Globus pallidus (tissue), 1 donor: ENCODE results near the gene YBX1.
"Not testable (repeated sequence)": the region's sequence is repeated elsewhere in the genome, so short reads cannot be mapped to it uniquely, and the experiment has no call there.

Experiments used
- DNase-seq: peaks from one replicate; pipeline ENCODE4 v3.0.0-alpha.2; 2015; ENCODE audit warnings: low spot score

The YBX1 gene

GRCh38 chr1:42681741-42682483 lies at the start of gene YBX1:
Gene YBX1, plus strand, starts transcription at chr1:42682418. Its CDS starts 148 bp downstream, at chr1:42682566.
- DNase-seq = peak; percentile 98

GRCh38 chr1:42639116-42639515 lies 43.1 kb upstream of the YBX1 start:
- no peak for DNase-seq

GRCh38 chr1:42646056-42646455 lies 36.2 kb upstream of the YBX1 start:
- no peak for DNase-seq

- DNase-seq = no peak
Observed at GRCh38 chr1:42657201-42657600, 25.0 kb upstream of the YBX1 start.

GRCh38 chr1:42657981-42658876 lies 24.0 kb upstream of the YBX1 start, which contains the start of gene PPIH:
Gene PPIH, plus strand, starts transcription at chr1:42658423. Its CDS starts 24 bp downstream, at chr1:42658447.
- peak; percentile 92 for DNase-seq

GRCh38 chr1:42658877-42659337 lies 23.3 kb upstream of the YBX1 start:
- DNase-seq = no peak

GRCh38 chr1:42660907-42661500 lies 21.2 kb upstream of the YBX1 start:
- DNase-seq = no peak

- no peak for DNase-seq
Observed at GRCh38 chr1:42669936-42670335, 12.3 kb upstream of the YBX1 start.

- DNase-seq = no peak
Observed at GRCh38 chr1:42670425-42670824, 11.8 kb upstream of the YBX1 start.

- no peak for DNase-seq
Observed at GRCh38 chr1:42674214-42674613, 8.0 kb upstream of the YBX1 start.

- no peak for DNase-seq
Observed at GRCh38 chr1:42674682-42675081, 7.5 kb upstream of the YBX1 start.

- DNase-seq = no peak
Observed at GRCh38 chr1:42675467-42675866, 6.8 kb upstream of the YBX1 start.

- DNase-seq = no peak
Observed at GRCh38 chr1:42676534-42677087, 5.6 kb upstream of the YBX1 start.

GRCh38 chr1:42679364-42679983 lies 2.7 kb upstream of the YBX1 start:
- DNase-seq = no peak

- no peak for DNase-seq
Observed at GRCh38 chr1:42680055-42680454, 2.2 kb upstream of the YBX1 start.

GRCh38 chr1:42680921-42681683 lies 1.1 kb upstream of the YBX1 start:
- DNase-seq = peak; percentile 30

GRCh38 chr1:42682484-42682738 lies 193 bp downstream of the YBX1 start:
- DNase-seq = not testable (repeated sequence)

GRCh38 chr1:42682739-42683531 lies 717 bp downstream of the YBX1 start:
- peak; percentile 51 for DNase-seq

GRCh38 chr1:42684139-42684538 lies 1.9 kb downstream of the YBX1 start:
- DNase-seq = no peak

GRCh38 chr1:42686418-42686817 lies 4.2 kb downstream of the YBX1 start:
- DNase-seq = no peak
